Activated T-cell treated with anti-CD3 and anti-CD28 coated beads for 48 hours (primary cell): ENCODE measurements around the gene DGCR6L.
"Not testable (repeated sequence)": the region's sequence is repeated elsewhere in the genome, so short reads cannot be mapped to it uniquely, and the experiment has no call there.

ENCODE experiments used
- DNase-seq: peaks from one replicate; pipeline ENCODE4 v3.0.0-alpha.2; 2020; ENCODE audit warnings: low read depth

Gene DGCR6L

GRCh38 chr22:20325996-20326395 lies 6.1 kb upstream of the DGCR6L start:
- not testable (repeated sequence) for DNase-seq

DNA sequence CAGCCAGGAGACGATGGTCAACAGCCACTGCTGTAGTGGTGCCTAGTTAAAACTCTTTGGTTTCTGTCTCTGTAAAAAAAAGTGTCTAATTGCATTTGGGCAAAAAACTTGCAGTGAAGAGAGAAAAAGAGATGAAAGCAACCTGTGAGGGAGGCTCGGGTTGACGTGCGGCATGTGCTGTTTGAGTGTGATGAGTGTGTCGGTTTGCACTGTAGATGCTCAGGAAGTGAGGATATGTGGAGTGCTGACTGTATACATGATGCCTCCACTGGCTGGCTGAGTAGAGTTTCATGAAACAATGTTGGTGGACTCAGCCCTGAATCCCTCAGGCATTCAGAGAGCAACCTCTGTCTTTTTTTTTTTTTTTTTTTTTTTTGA lies 4.3 kb upstream of the DGCR6L start:
- peak; percentile 42 for DNase-seq

DNA sequence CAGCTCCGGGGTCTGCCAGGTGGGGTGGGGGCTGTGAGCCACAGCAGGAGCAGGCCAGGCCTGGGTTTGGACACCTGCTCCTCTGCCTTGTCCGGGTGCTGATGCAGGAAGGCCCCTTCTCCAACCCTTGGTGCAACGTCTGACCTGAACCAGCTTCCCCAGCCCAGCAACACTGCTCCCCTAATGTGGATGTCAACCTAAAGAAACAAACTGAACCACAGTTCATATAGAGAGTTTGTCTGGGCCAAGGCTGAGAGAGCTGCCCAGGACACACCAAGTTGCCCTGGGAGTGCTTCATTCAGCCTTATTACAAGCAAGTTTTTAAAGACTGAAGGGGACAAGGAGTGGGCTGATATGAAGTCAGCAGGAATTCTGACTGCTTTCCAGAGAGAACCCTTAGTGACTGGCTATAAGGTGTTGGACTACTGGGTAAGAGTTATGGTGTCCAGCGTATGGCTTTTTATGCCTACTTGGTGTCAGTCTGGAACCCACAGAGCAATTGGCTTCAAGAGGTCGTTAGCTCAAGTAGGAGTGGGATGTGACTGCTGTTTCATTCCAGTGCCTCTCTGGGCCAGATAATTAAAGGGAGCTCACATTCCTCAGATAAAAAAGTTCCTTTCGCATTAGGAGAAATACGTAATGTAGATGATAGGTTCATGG lies 1.8 kb upstream of the DGCR6L start:
- DNase-seq, result not testable (repeated sequence)

DNA sequence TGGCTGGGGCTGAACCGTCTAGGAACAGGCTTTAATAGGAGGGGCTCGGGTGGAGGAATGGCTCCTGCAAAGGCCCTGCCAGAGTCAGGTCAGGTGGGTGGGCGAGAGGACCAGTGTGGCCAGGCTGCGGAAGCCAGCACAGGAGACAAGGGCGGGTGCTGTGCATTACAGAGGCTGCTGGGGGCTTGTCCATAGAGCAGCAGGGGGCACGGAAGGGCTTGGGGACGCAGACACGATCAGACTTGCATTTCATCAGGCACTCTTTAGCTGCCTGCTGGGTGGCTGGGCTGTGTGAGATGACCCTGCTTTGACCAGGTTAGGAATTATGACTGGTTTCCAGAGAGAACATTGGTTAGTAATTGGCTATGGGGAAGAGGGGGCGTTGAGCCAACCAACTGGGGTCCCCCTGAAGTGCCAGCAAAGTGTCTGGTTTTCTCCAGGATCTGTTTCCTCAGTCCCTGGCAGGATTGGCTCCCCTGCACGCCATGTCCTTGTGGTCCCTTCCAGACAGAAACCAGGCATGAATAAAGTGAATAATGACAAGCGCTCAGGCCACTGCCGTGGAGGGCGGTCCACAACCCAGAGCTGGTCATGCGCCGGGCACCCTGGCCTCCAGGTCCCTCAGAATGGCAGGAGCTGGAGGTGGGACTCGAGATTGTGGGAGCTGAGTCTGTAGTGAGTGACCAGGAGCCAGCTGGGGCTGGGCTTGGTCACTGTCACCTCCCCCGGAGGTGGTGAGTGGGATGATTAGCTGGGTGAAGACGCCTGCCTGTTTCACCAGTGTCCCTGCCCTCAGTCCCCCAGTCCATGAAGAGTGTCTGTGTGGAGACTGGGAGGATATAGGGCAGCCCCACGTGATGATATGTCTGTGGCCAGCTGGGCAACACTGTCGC lies 1.0 kb upstream of the DGCR6L start:
- not testable (repeated sequence) for DNase-seq

- DNase-seq, result no peak
Measured at GRCh38 chr22:20319041-20319744, 667 bp downstream of the DGCR6L start.

GRCh38 chr22:20318043-20318688 lies 1.7 kb downstream of the DGCR6L start:
- DNase-seq, result not testable (repeated sequence)

DNA sequence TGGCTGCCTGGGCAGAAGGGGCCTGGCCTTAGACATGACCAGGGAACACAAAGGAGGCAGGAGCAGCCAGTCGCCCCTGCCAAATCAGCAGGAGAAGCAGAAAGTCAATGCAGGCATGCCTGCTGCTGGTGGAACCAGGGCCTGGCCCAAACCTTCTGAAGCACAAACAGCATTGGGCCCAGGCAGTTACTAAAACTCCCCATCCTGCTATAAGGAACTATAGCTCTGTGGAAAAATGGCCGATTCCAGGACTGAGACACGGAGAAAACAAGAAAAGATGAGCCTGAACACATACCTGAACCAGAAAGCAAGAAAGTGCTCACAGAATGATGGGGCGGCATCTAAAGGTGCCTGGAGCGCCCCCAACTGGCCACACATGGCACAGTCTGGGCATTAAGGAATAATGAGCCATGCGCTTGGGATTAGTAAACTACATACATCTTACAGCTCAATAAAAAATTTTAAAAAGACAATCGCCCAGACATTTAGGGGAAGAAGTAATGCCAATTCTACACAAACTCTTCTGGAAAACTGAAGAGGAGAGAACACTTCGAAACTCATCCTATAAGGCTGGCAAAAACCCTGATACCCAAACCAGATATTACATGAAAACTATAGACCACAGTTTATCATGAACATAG lies 2.3 kb downstream of the DGCR6L start:
- not testable (repeated sequence) for DNase-seq

DNA sequence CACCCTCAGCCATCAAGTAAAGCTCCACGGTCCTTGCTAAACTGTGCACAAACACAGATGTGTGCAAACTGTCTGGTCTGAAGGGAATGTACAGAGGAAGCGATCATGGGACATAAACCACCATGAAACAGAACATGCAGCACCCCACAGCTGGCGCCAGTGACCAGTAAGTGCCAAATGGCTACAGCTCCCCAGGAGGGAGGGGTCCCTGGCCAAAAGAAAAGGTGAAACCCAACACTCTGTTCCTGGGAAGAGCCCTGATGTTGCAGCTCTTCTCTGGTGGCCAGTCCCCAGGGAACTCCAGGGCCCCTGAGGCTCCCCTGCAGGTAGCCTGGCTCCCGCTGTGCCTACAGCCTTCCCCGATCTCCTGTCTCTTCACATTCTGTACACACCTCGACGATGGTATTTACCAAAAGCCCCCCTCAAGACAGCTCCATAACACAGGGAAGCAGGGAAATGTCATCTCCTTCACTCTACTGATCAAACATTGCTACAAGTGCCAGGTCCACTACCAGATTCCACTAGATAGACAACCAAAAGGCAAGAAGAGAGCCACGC lies 2.9 kb downstream of the DGCR6L start:
- DNase-seq, result no peak

GRCh38 chr22:20316217-20316843 lies 3.5 kb downstream of the DGCR6L start:
- DNase-seq, result no peak

- DNase-seq, result no peak
Measured at GRCh38 chr22:20315337-20316216, 4.3 kb downstream of the DGCR6L start.

- DNase-seq, result not testable (repeated sequence)
Measured at GRCh38 chr22:20314741-20315336, 5.0 kb downstream of the DGCR6L start.

DNA sequence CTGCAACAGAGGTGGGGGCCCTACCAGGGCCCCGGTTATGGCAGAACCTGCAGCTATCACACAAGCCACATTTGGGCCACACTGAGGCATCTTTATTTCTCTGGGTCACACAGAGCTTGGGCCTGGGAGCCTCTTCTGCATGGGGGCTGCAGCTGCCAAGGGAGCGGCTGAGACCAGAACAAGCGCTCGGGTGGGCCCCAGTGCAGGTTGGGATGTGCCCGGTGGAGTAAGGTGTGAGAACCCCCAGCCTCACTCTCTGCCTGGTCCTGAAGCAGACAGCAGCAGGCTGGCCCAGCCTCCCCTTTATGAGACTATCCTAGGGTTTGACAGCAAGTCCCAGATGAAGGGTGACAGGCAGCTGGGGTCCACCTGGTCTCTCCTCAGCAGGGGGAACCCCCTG lies 5.7 kb downstream of the DGCR6L start:
- not testable (repeated sequence) for DNase-seq

- DNase-seq, result not testable (repeated sequence)
Measured at GRCh38 chr22:20313306-20314077, 6.4 kb downstream of the DGCR6L start.

DNA sequence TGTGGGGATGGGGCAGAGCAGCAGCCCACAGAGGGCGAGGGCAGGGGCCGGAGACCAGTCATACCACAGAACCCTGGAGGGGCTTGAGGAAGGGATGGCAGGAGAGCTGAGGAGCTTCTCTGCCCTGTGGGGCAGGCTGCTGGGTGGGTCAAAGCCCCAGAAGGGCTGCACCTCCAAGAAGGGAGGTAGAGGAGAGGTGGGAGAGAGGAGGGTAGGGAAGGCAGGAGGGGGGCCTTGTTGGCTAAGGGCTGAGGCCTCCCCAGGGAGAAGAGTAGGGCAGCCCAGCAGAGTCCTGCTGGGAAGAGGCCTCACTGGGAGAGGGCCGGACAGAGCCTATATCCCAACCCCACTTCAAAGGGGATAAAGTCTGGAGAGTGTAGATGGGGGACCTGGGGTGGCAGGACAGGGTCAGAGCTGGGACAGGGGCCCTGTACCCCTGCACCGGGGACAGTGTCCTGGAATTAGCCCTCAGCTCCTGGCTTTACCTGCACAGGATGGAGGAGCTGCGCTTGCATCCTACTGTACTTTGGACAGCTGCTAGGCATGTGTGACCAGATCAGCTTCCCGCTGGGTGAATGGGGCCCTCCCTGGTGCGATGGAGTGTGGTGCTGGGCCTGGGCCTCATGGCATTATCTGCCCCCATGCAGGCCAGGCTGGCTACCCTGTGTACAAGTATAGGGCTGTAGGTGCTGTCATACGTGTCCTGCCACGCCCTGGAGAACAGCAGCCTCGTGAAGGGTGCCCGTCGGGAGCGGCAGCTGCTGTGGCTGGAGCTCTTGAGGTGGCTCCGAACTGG lies 7.3 kb downstream of the DGCR6L start:
- DNase-seq, result no peak

GRCh38 chr22:20311249-20312062 lies 8.4 kb downstream of the DGCR6L start:
- not testable (repeated sequence) for DNase-seq

- DNase-seq, result not testable (repeated sequence)
Measured at GRCh38 chr22:20310773-20311172, 9.1 kb downstream of the DGCR6L start.

DNA sequence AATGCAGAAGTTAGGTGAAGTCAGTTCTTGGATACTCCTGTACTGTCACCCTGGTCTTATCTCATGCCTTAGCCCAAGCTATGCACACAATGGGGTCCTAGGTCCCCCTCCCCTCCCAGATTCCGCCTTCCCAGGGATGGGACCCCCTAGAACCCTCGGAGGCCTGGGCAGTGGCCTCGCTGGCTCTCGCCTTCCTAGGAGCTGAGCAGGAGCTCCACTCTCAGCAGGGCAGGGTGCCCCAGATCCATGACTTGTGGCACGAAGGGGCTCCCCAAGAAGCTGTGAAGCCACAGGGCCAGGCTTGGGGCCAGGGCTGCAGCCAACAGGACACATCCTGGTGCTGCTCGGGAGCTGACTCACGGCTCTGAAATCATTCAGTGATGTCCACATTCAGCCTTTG lies 9.7 kb downstream of the DGCR6L start:
- DNase-seq, result not testable (repeated sequence)
